Body of pancreas (tissue), 4 donors: ENCODE data around the gene LAPTM4A.

Source experiments
- POLR2A ChIP-seq, 3 donors: fragments of 450-650 bp; IDR thresholded peaks; one replicate each; pipeline ENCODE4 v1.6.1; 2016; ENCODE audit warnings: antibody characterized with exemption in 3 of 3, mild to moderate bottlenecking in 2 of 3
- TF ChIP-seq, protein P1 (sequence below), 7 experiments: fragments of 450-650 bp in 4 of 7; fragments of 200-600 bp in 3 of 7; sonication (generic) in 3 of 7; IDR thresholded peaks; one replicate each; pipeline ENCODE4 v1.5.1; 2016 to 2019; ENCODE audit warnings: antibody characterized with exemption in 7 of 7

GRCh38 chr2:20097889-20098714, 46.7 kb upstream of the LAPTM4A start:
- no peak for TF ChIP-seq POLR2A (IDR thresholded peaks at IDR 0.05)
- TF ChIP-seq, protein P1, sequence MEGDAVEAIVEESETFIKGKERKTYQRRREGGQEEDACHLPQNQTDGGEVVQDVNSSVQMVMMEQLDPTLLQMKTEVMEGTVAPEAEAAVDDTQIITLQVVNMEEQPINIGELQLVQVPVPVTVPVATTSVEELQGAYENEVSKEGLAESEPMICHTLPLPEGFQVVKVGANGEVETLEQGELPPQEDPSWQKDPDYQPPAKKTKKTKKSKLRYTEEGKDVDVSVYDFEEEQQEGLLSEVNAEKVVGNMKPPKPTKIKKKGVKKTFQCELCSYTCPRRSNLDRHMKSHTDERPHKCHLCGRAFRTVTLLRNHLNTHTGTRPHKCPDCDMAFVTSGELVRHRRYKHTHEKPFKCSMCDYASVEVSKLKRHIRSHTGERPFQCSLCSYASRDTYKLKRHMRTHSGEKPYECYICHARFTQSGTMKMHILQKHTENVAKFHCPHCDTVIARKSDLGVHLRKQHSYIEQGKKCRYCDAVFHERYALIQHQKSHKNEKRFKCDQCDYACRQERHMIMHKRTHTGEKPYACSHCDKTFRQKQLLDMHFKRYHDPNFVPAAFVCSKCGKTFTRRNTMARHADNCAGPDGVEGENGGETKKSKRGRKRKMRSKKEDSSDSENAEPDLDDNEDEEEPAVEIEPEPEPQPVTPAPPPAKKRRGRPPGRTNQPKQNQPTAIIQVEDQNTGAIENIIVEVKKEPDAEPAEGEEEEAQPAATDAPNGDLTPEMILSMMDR (IDR thresholded peaks at IDR 0.05), result peak; percentile 62 to 95 (median 93)
